SJSA1 (cell line): Measurements from ENCODE around the gene KRT20. TPM values are rescaled to one million over a fixed set of nuclear protein-coding genes. Genes with fewer than 3 reads are reported as not detected.

ENCODE experiments used
- DNase-seq, 2 experiments: peaks; one replicate each; pipeline ENCODE4 v3.0.0-alpha.2; 2015 to 2020; ENCODE audit warnings: low spot score in 2 of 2, low read depth in 1 of 2
- H3K27ac ChIP-seq: fragments of 250-450 bp; sonication (Bioruptor Pico); 2 replicates; pipeline ENCODE4 v1.5.1; 2020; ENCODE audit warnings: mild to moderate bottlenecking, moderate library complexity
- H3K27me3 ChIP-seq: fragments of 250-450 bp; sonication (Bioruptor Pico); replicated peaks from 2 replicates; pipeline ENCODE4 v1.5.1; 2020; ENCODE audit warnings: mild to moderate bottlenecking, moderate library complexity
- H3K36me3 ChIP-seq: fragments of 250-450 bp; sonication (Bioruptor Pico); 2 replicates; pipeline ENCODE4 v1.5.1; 2020; ENCODE audit warnings: mild to moderate bottlenecking
- H3K4me1 ChIP-seq: fragments of 250-450 bp; sonication (Bioruptor Pico); replicated peaks from 2 replicates; pipeline ENCODE4 v1.6.1; 2021; ENCODE audit warnings: mild to moderate bottlenecking
- H3K4me3 ChIP-seq: fragments of 250-450 bp; sonication (Bioruptor Pico); 2 replicates; pipeline ENCODE4 v1.5.1; 2020; ENCODE audit warnings: mild to moderate bottlenecking
- H3K9me3 ChIP-seq: fragments of 250-450 bp; sonication (Bioruptor Pico); replicated peaks from 2 replicates; pipeline ENCODE4 v1.5.1; 2020; ENCODE audit warnings: mild to moderate bottlenecking
- total RNA-seq: library from RNA; depleted of rRNA; stranded (reverse); fragments of >200 nt; shearing (Covaris generic); gene quantifications from 2 replicates; pipeline ENCODE4 v1.2.3, GENCODE V29; 2014

Gene KRT20
- total RNA-seq, 1 experiment from 2014 or later, result not detected

GRCh38 chr17:40909755-40910154 lies 24.7 kb upstream of the KRT20 start:
- Histone ChIP-seq H3K9me3 (no peaks in the 10 kb centered on the region), H3K36me3 (no peaks in the 10 kb centered on the region), H3K4me1 (peaks cover 22% of the 10 kb centered on the region), H3K27ac (peak overlapping the region; percentile 51), H3K27me3 (no peaks in the 10 kb centered on the region), H3K4me3 (no peak overlapping the region)
- DNase-seq, result no peak

- no peaks in the 10 kb centered on the region for H3K36me3 ChIP-seq
- H3K27ac ChIP-seq, result peak overlapping the region; percentile 51
- H3K4me1 ChIP-seq, result peaks cover 19% of the 10 kb centered on the region
- no peaks in the 10 kb centered on the region for H3K27me3 ChIP-seq
- H3K9me3 ChIP-seq, result no peaks in the 10 kb centered on the region
- no peak overlapping the region for H3K4me3 ChIP-seq
- peak; percentile 83 to 87 for DNase-seq
These were observed 24.3 kb upstream of the KRT20 start for GRCh38 chr17:40909351-40909750.

GRCh38 chr17:40906613-40907012 lies 21.6 kb upstream of the KRT20 start:
- Histone ChIP-seq H3K27me3 (no peaks in the 10 kb centered on the region), H3K4me3 (no peak overlapping the region), H3K27ac (no peak overlapping the region), H3K9me3 (no peaks in the 10 kb centered on the region), H3K4me1 (peaks cover 38% of the 10 kb centered on the region), H3K36me3 (no peaks in the 10 kb centered on the region)
- DNase-seq, result no peak

- no peaks in the 10 kb centered on the region for H3K9me3 ChIP-seq
- no peak overlapping the region for H3K4me3 ChIP-seq
- no peak overlapping the region for H3K27ac ChIP-seq
- H3K36me3 ChIP-seq, result no peaks in the 10 kb centered on the region
- no peaks in the 10 kb centered on the region for H3K27me3 ChIP-seq
- H3K4me1 ChIP-seq, result peaks cover 38% of the 10 kb centered on the region
- no peak for DNase-seq
These were observed 20.3 kb upstream of the KRT20 start for GRCh38 chr17:40905370-40905769.

GRCh38 chr17:40903129-40903847 lies 18.2 kb upstream of the KRT20 start:
- no peaks in the 10 kb centered on the region for H3K27me3 ChIP-seq
- peak overlapping the region; percentile 74 for H3K27ac ChIP-seq
- DNase-seq, result peak; percentile 44 to 54
- H3K9me3 ChIP-seq, result no peaks in the 10 kb centered on the region
- no peaks in the 10 kb centered on the region for H3K36me3 ChIP-seq
- H3K4me1 ChIP-seq, result peaks cover 25% of the 10 kb centered on the region
- no peak overlapping the region for H3K4me3 ChIP-seq

- DNase-seq, result no peak
- peak overlapping the region; percentile 74 for H3K27ac ChIP-seq
- no peaks in the 10 kb centered on the region for H3K36me3 ChIP-seq
- H3K9me3 ChIP-seq, result no peaks in the 10 kb centered on the region
- H3K4me3 ChIP-seq, result no peak overlapping the region
- peaks cover 25% of the 10 kb centered on the region for H3K4me1 ChIP-seq
- H3K27me3 ChIP-seq, result no peaks in the 10 kb centered on the region
These were observed 17.5 kb upstream of the KRT20 start for GRCh38 chr17:40902498-40902897.

- Histone ChIP-seq H3K27me3 (no peaks in the 10 kb centered on the region), H3K4me1 (peaks cover 25% of the 10 kb centered on the region), H3K36me3 (no peaks in the 10 kb centered on the region), H3K9me3 (no peaks in the 10 kb centered on the region), H3K4me3 (no peak overlapping the region), H3K27ac (peak overlapping the region; percentile 74)
- peak; percentile 69 to 83 for DNase-seq
These were observed 17.0 kb upstream of the KRT20 start for GRCh38 chr17:40901981-40902474.

GRCh38 chr17:40900809-40901356 lies 15.8 kb upstream of the KRT20 start:
- H3K9me3 ChIP-seq, result no peaks in the 10 kb centered on the region
- DNase-seq, result no peak
- H3K4me1 ChIP-seq, result peaks cover 33% of the 10 kb centered on the region
- no peak overlapping the region for H3K27ac ChIP-seq
- H3K4me3 ChIP-seq, result no peak overlapping the region
- no peaks in the 10 kb centered on the region for H3K36me3 ChIP-seq
- no peaks in the 10 kb centered on the region for H3K27me3 ChIP-seq

- Histone ChIP-seq H3K27me3 (no peaks in the 10 kb centered on the region), H3K27ac (no peak overlapping the region)
- no peak for DNase-seq
These were observed 11.9 kb upstream of the KRT20 start for GRCh38 chr17:40896916-40897455.

GRCh38 chr17:40895106-40895730 lies 10.2 kb upstream of the KRT20 start:
- 0 out of 2 replicates have a peak, but pooled peaks cover under 1% of the 10 kb centered on the region for H3K27me3 ChIP-seq
- H3K36me3 ChIP-seq, result no peaks in the 10 kb centered on the region
- peak; percentile 77 to 95 for DNase-seq

More at GRCh38 chr17:40896916-40897455, 11.9 kb upstream of the KRT20 start:
- H3K4me1 ChIP-seq, result peaks cover 27% of the 10 kb centered on the region
- H3K9me3 ChIP-seq, result no peaks in the 10 kb centered on the region
- H3K4me3 ChIP-seq, result no peak overlapping the region
- no peaks in the 10 kb centered on the region for H3K36me3 ChIP-seq

GRCh38 chr17:40888196-40888720 lies 3.2 kb upstream of the KRT20 start:
- no peak overlapping the region for H3K4me3 ChIP-seq

More at GRCh38 chr17:40895106-40895730, 10.2 kb upstream of the KRT20 start:
- H3K27ac ChIP-seq, result peak overlapping the region; percentile 63
- H3K4me3 ChIP-seq, result no peak overlapping the region
- H3K4me1 ChIP-seq, result peaks cover 18% of the 10 kb centered on the region
- H3K9me3 ChIP-seq, result no peaks in the 10 kb centered on the region

GRCh38 chr17:40886090-40886489 lies 1.0 kb upstream of the KRT20 start:
- no peaks in the 10 kb centered on the region for H3K36me3 ChIP-seq

More at GRCh38 chr17:40888196-40888720, 3.2 kb upstream of the KRT20 start:
- Histone ChIP-seq H3K4me1 (no peaks in the 10 kb centered on the region), H3K36me3 (no peaks in the 10 kb centered on the region), H3K9me3 (no peaks in the 10 kb centered on the region), H3K27me3 (peaks cover 30% of the 10 kb centered on the region), H3K27ac (no peak overlapping the region)
- DNase-seq, result no peak

GRCh38 chr17:40883626-40884334 lies 1.3 kb downstream of the KRT20 start:
- Histone ChIP-seq H3K4me3 (no peak overlapping the region), H3K4me1 (no peaks in the 10 kb centered on the region), H3K9me3 (no peaks in the 10 kb centered on the region), H3K36me3 (no peaks in the 10 kb centered on the region), H3K27me3 (peaks cover 17% of the 10 kb centered on the region; the same call in 1 of the 2 replicates), H3K27ac (no peak overlapping the region)
- DNase-seq, result no peak

More at GRCh38 chr17:40886090-40886489, 1.0 kb upstream of the KRT20 start:
- Histone ChIP-seq H3K9me3 (no peaks in the 10 kb centered on the region), H3K4me1 (no peaks in the 10 kb centered on the region), H3K27ac (no peak overlapping the region), H3K27me3 (peaks cover 30% of the 10 kb centered on the region), H3K4me3 (no peak overlapping the region)
- DNase-seq, result no peak
